T-helper 1 cell treated with Interleukin-12 subunit alpha and Interleukin-12 subunit beta and Interleukin-4 antibody, amounts not matched to agents 30 μg/mL and 1 μg/mL, for 36 hours (primary cell): ENCODE results near the gene HNRNPA1L2.
"Not testable (repeated sequence)": the region's sequence is repeated elsewhere in the genome, so short reads cannot be mapped to it uniquely, and the experiment has no call there.

Experiments
- H3K27ac Mint-ChIP-seq: one replicate; pipeline ENCODE4 v1.8.0; 2021; ENCODE audit warnings: mild to moderate bottlenecking, mixed read lengths
- H3K27me3 Mint-ChIP-seq: one replicate; pipeline ENCODE4 v1.8.0; 2021; ENCODE audit warnings: low read depth, mixed read lengths
- H3K36me3 Mint-ChIP-seq: one replicate; pipeline ENCODE4 v1.8.0; 2021; ENCODE audit warnings: low read depth, mixed read lengths
- H3K4me1 Mint-ChIP-seq: one replicate; pipeline ENCODE4 v1.8.0; 2021; ENCODE audit warnings: low read depth, mixed read lengths
- H3K4me3 Mint-ChIP-seq: one replicate; pipeline ENCODE4 v1.8.0; 2021; ENCODE audit warnings: mild to moderate bottlenecking, moderate library complexity, mixed read lengths
- H3K9me3 Mint-ChIP-seq: one replicate; pipeline ENCODE4 v1.8.0; 2021; ENCODE audit warnings: mixed read lengths

HNRNPA1L2 gene

GRCh38 chr13:52669677-52670076 lies 27.4 kb downstream of the HNRNPA1L2 start:
- no peaks in the 10 kb centered on the region for H3K9me3 Mint-ChIP-seq
- no peak overlapping the region for H3K4me3 Mint-ChIP-seq
- H3K36me3 Mint-ChIP-seq, result peaks cover 21% of the 10 kb centered on the region
- no peak overlapping the region for H3K27ac Mint-ChIP-seq
- no peaks in the 10 kb centered on the region for H3K27me3 Mint-ChIP-seq
- H3K4me1 Mint-ChIP-seq, result no peaks in the 10 kb centered on the region

GRCh38 chr13:52670726-52671125 lies 28.5 kb downstream of the HNRNPA1L2 start:
- H3K27me3 Mint-ChIP-seq, result no peaks in the 10 kb centered on the region
- H3K27ac Mint-ChIP-seq, result no peak overlapping the region
- H3K4me3 Mint-ChIP-seq, result no peak overlapping the region
- peaks cover 2% of the 10 kb centered on the region for H3K4me1 Mint-ChIP-seq
- H3K36me3 Mint-ChIP-seq, result peaks cover 22% of the 10 kb centered on the region
- no peaks in the 10 kb centered on the region for H3K9me3 Mint-ChIP-seq

GRCh38 chr13:52673465-52673864 lies 31.2 kb downstream of the HNRNPA1L2 start:
- no peak overlapping the region for H3K4me3 Mint-ChIP-seq
- peaks cover 5% of the 10 kb centered on the region for H3K4me1 Mint-ChIP-seq
- no peak overlapping the region for H3K27ac Mint-ChIP-seq
- H3K36me3 Mint-ChIP-seq, result peaks cover 17% of the 10 kb centered on the region
- H3K9me3 Mint-ChIP-seq, result no peaks in the 10 kb centered on the region
- no peaks in the 10 kb centered on the region for H3K27me3 Mint-ChIP-seq

GRCh38 chr13:52677823-52678222 lies 35.6 kb downstream of the HNRNPA1L2 start:
- H3K4me3 Mint-ChIP-seq, result no peak overlapping the region
- H3K36me3 Mint-ChIP-seq, result peaks cover 26% of the 10 kb centered on the region

GRCh38 chr13:52685806-52686205 lies 43.6 kb downstream of the HNRNPA1L2 start:
- not testable (repeated sequence) for H3K9me3 Mint-ChIP-seq, H3K27me3 Mint-ChIP-seq, H3K27ac Mint-ChIP-seq, H3K4me3 Mint-ChIP-seq, H3K4me1 Mint-ChIP-seq
- peaks cover 30% of the 10 kb centered on the region for H3K36me3 Mint-ChIP-seq

More at GRCh38 chr13:52677823-52678222, 35.6 kb downstream of the HNRNPA1L2 start:
- Mint-ChIP-seq H3K4me1 (peaks cover 5% of the 10 kb centered on the region), H3K9me3 (no peaks in the 10 kb centered on the region), H3K27ac (no peak overlapping the region), H3K27me3 (no peaks in the 10 kb centered on the region)

GRCh38 chr13:52686376-52686775 lies 44.1 kb downstream of the HNRNPA1L2 start:
- H3K4me3 Mint-ChIP-seq, result no peak overlapping the region
- H3K9me3 Mint-ChIP-seq, result no peaks in the 10 kb centered on the region
- H3K4me1 Mint-ChIP-seq, result no peaks in the 10 kb centered on the region
- H3K36me3 Mint-ChIP-seq, result peaks cover 30% of the 10 kb centered on the region
- H3K27me3 Mint-ChIP-seq, result no peaks in the 10 kb centered on the region
- no peak overlapping the region for H3K27ac Mint-ChIP-seq
